Heart left ventricle (tissue), 16 donors: ENCODE data around the gene TTBK1. TPM values are rescaled to one million over a fixed set of nuclear protein-coding genes. Genes with fewer than 3 reads are reported as not detected.

Experiments used
- ATAC-seq, 4 donors: fragments of 200-7000 bp; cut with Tn5 transposase; one replicate each; pipeline ENCODE4 v1.9.1; 2020 to 2022; ENCODE audit warnings: moderate library complexity in 4 of 4, mild to moderate bottlenecking in 3 of 4, moderate number of reproducible peaks in 1 of 4
- DNase-seq, 5 donors: peaks; one replicate each; pipeline ENCODE4 v3.0.0-alpha.2; 2020
- H3K27ac ChIP-seq, 12 donors: fragments of 200-600 bp; sonication (generic) in 4 of 12; one replicate each; pipeline versions ENCODE4 v1.5.0 to v1.8.0; 2016 to 2022; ENCODE audit warnings: mild to moderate bottlenecking in 2 of 12
- H3K27me3 ChIP-seq, 9 donors: fragments of 200-600 bp; sonication (generic) in 2 of 9; one replicate each; pipeline versions ENCODE4 v1.5.1 to v1.8.0; 2016 to 2022; ENCODE audit warnings: mild to moderate bottlenecking in 3 of 9
- H3K36me3 ChIP-seq, 9 donors: fragments of 200-600 bp; sonication (generic) in 2 of 9; one replicate each; pipeline versions ENCODE4 v1.5.0 to v1.8.0; 2018 to 2022; ENCODE audit warnings: mild to moderate bottlenecking in 2 of 9
- H3K4me1 ChIP-seq, 12 donors: fragments of 200-600 bp; sonication (generic) in 4 of 12; one replicate each; pipeline versions ENCODE4 v1.5.0 to v1.8.0; 2016 to 2022; ENCODE audit warnings: mild to moderate bottlenecking in 3 of 12
- H3K4me3 ChIP-seq, 12 donors: fragments of 200-600 bp; sonication (generic) in 4 of 12; one replicate each; pipeline versions ENCODE4 v1.5.0 to v1.8.0; 2017 to 2022; ENCODE audit warnings: mild to moderate bottlenecking in 9 of 12, moderate library complexity in 4 of 12
- H3K9me3 ChIP-seq, 12 donors: fragments of 200-600 bp; sonication (generic) in 4 of 12; one replicate each; pipeline versions ENCODE4 v1.5.0 to v1.8.0; 2016 to 2022; ENCODE audit warnings: mild to moderate bottlenecking in 1 of 12
- POLR2A ChIP-seq, 2 donors: fragments of 450-650 bp; IDR thresholded peaks; one replicate each; pipeline ENCODE4 v1.6.1; 2017; ENCODE audit warnings: antibody characterized with exemption in 2 of 2, mild to moderate bottlenecking in 2 of 2, moderate library complexity in 2 of 2
- WGBS, 4 donors: extraction: QIAGEN DNeasy Blood & Tissue Kit in 2 of 4; methylation state at CpG; one replicate each; pipeline versions ENCODE4 v1.1.5 to v1.1.7; 2013 to 2018; 5-methylcytosine and 5-hydroxymethylcytosine counted together
- intact Hi-C, 10 donors: fragments of 100-400 bp; cut with DNase I; formaldehyde crosslinking; loops; one replicate each; pipeline versions ENCODE4 v1.11.1 to v1.14.2; 2022
- polyA plus RNA-seq, 2 donors: library from polyadenylated mRNA; stranded (reverse); fragments of 200-250 nt; gene quantifications; one replicate each; pipeline ENCODE4 v1.2.3, GENCODE V29; 2013
- total RNA-seq, 9 donors: library from RNA; depleted of rRNA in 2 of 9; stranded (reverse); fragments of >200 nt in 2 of 9; fragmentation: NEBNext Ultra II Directional in 3 of 9; extraction: Animal tissue kit (Norgen Biotek cat#: 25700) in 3 of 9; gene quantifications; one replicate each; pipeline versions ENCODE4 v1.1.0 to v1.2.4, GENCODE V29; 2016 to 2023
- TF ChIP-seq, protein P1 (sequence below), 12 donors: fragments of 200-600 bp; sonication (generic) in 4 of 12; IDR thresholded peaks; one replicate each; pipeline versions ENCODE4 v1.5.0 to v1.8.0; 2018 to 2022; ENCODE audit warnings: antibody characterized with exemption in 12 of 12, mild to moderate bottlenecking in 5 of 12
- donor health status: ischemic (EF 13 %, LVEDD 7.1; RV severe dilation, severe dysfunction).
- donor health status: healthy with polysubstance abuse.
- donor health status: DM: no; HTN: yes; CAD: no.
- donor health status: DM: no; HTN: no; CAD: no.
- donor health status: ischemic (EF 25% LVEDD 6.9; RV normal size, moderate dysfunction).
- donor health status: ischemic (EF 25% LVEDD 5.7; RV mildly dilated, moderate dysfunction).
- donor health status: healthy.
- donor health status: DM: yes; HTN: yes; CAD: no.
- donor health status: ischemic (EF 35%, LVEDD 5.7; RV mildly dilated, moderate dysfunction).
- donor health status: nonischemic (EF 11% LVEDD 7.7; RV severe dilation, severe dysfunction).
- donor health status: DM: yes; HTN: yes; CAD: no.
- donor health status: PGD.
- donor health status: ischemic (EF 29% LVEDD 5.4; RV normal size, mild dysfunction).
- donor health status: nonischemic (EF 23%, LVEDD 6.1; RV moderate dilation, normal function).

TTBK1 gene
- total and polyA plus RNA-seq, 11 donors: 0.04 to 0.52 (median 0.27) TPM

DNA sequence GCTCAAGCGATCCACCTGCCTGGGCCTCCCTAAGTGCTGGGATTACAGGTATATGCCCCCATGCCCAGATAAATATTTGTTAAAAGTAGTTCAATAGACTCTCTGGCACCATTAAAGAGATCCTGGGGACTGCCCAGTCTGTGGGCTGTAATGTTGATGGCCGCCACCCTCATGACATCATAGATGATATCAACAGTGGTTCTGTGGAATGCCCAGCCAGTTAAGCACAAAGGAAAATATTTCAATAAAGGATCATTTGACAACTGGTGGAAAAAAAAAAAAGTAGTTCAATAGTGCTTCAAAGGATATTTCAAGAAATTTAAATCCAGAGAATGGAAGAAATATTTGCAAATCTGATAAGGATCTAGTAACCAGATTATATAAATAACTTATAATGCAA, 66.9 kb downstream of the TTBK1 start:
- Histone ChIP-seq H3K27me3 (peaks cover 0 to 8% (median 0%) of the 10 kb centered on the region in 9 donors), H3K27ac (no peak overlapping the region), H3K9me3 (no peaks in the 10 kb centered on the region), H3K36me3 (no peaks in the 10 kb centered on the region), H3K4me3 (no peak overlapping the region), H3K4me1 (peaks cover 0 to 51% (median 11%) of the 10 kb centered on the region in 12 donors)
- DNase-seq: no peak
- no peak for TF ChIP-seq POLR2A (IDR thresholded peaks at IDR 0.05)
- TF ChIP-seq, protein P1, sequence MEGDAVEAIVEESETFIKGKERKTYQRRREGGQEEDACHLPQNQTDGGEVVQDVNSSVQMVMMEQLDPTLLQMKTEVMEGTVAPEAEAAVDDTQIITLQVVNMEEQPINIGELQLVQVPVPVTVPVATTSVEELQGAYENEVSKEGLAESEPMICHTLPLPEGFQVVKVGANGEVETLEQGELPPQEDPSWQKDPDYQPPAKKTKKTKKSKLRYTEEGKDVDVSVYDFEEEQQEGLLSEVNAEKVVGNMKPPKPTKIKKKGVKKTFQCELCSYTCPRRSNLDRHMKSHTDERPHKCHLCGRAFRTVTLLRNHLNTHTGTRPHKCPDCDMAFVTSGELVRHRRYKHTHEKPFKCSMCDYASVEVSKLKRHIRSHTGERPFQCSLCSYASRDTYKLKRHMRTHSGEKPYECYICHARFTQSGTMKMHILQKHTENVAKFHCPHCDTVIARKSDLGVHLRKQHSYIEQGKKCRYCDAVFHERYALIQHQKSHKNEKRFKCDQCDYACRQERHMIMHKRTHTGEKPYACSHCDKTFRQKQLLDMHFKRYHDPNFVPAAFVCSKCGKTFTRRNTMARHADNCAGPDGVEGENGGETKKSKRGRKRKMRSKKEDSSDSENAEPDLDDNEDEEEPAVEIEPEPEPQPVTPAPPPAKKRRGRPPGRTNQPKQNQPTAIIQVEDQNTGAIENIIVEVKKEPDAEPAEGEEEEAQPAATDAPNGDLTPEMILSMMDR (IDR thresholded peaks at IDR 0.05): no peak
- intact Hi-C loops: no loop called here
- WGBS, 4 donors: 94 to 98% (median 95%) methylated on average over 2 of the region's 2 CpGs
- no peak for ATAC-seq

DNA sequence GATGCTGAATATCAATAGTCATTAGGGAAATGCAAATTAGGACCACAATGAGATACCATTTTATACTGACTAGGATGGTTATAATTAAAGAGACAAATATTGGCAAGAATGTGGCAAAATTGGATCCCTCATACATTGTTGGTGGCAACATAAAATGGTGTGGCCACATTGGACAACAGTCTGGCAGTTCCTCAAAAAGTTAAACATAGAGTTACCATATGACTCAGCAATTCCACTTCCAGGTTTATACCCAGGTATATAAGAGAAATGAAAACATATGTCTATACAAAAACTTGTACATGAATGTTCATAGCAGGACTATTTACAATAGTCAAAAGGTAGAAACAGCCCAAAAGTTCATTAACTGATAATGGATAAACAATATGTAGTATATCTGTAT, 67.3 kb downstream of the TTBK1 start:
- Histone ChIP-seq H3K27ac (no peak overlapping the region), H3K4me1 (peaks cover 0 to 51% (median 11%) of the 10 kb centered on the region in 12 donors), H3K27me3 (peaks cover 0 to 8% (median 0%) of the 10 kb centered on the region in 9 donors), H3K9me3 (no peaks in the 10 kb centered on the region), H3K4me3 (no peak overlapping the region), H3K36me3 (no peaks in the 10 kb centered on the region)
- DNase-seq: no peak
- ATAC-seq: no peak
- TF ChIP-seq POLR2A (IDR thresholded peaks at IDR 0.05): no peak
- TF ChIP-seq, protein P1 (IDR thresholded peaks at IDR 0.05): no peak
- intact Hi-C loops: no loop called here

DNA sequence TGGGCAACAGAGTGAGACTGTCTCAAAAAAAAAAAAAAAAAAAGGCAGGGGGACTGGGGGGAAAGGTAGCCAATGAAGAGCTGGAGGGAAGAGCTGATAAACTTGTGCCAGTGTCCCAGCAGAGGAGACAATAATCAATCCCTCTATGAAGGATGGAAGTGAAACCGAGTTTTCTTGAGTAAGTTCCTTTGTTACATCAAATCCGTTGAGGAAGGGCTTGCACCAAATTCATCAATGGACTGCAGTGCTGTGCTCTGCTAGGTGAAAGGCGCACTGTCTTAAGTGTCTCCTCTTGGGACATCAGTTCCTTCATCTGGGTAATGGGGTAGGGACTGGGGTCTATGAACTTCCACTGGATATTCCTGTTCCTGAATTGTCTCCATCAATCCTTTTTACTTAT, 68.4 kb downstream of the TTBK1 start:
- ATAC-seq: no peak
- no peak overlapping the region for H3K4me3 ChIP-seq
- WGBS, 4 donors: 71 to 90% (median 78%) methylated on average over 3 of the region's 3 CpGs
- H3K27ac ChIP-seq: no peak overlapping the region
- intact Hi-C loops: no loop called here
- peaks cover 0 to 8% (median 0%) of the 10 kb centered on the region in 9 donors for H3K27me3 ChIP-seq
- no peaks in the 10 kb centered on the region for H3K36me3 ChIP-seq
- peaks cover 0 to 51% (median 11%) of the 10 kb centered on the region in 12 donors for H3K4me1 ChIP-seq
- no peaks in the 10 kb centered on the region for H3K9me3 ChIP-seq
- no peak for DNase-seq
- no peak for TF ChIP-seq POLR2A (IDR thresholded peaks at IDR 0.05)
- TF ChIP-seq, protein P1 (IDR thresholded peaks at IDR 0.05): no peak

DNA sequence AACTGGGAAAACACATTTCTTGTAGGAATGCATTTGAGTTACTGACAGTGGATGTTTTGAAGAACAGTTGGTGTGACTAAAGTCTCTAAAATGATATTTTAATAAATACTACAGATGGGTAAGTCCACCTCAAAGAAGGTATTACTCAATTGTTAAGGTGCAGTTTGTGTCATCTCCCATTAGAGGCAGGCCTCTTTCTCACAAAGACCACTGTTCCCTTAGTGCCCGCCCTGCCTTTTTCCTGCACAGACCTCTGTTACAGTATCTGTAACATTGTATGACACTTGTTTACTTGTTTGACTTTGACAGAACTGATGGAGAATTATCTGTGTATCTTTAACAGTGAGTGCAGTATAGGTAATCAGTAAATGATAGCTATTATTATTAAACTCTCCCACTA, 70.5 kb downstream of the TTBK1 start:
- no peak overlapping the region for H3K4me3 ChIP-seq
- H3K27me3 ChIP-seq: peaks cover 0 to 3% (median 0%) of the 10 kb centered on the region in 9 donors
- TF ChIP-seq, protein P1 (IDR thresholded peaks at IDR 0.05): no peak
- no peak for TF ChIP-seq POLR2A (IDR thresholded peaks at IDR 0.05)
- ATAC-seq (no peak), DNase-seq (no peak)
- 88 to 100% (median 97%) methylated on average over 1 of the region's 1 CpG for WGBS, 4 donors
- no peaks in the 10 kb centered on the region for H3K36me3 ChIP-seq
- intact Hi-C loops: no loop called here
- H3K9me3 ChIP-seq: no peaks in the 10 kb centered on the region
- peaks cover 0 to 39% (median under 1%) of the 10 kb centered on the region in 12 donors for H3K4me1 ChIP-seq
- H3K27ac ChIP-seq: no peak overlapping the region
